Neural cell (in vitro differentiated cells): ENCODE measurements around the gene BAG5. TPM values are rescaled to one million over a fixed set of nuclear protein-coding genes. Genes with fewer than 3 reads are reported as not detected.

Experiments
- H2AFZ ChIP-seq: fragments of 200-600, 300-800 bp; sonication (generic), shearing (Covaris generic); 2 replicates; pipeline ENCODE4 v1.6.0; 2014; ENCODE audit warnings: low read depth, mild to moderate bottlenecking, antibody characterized with exemption, low read length, moderate library complexity
- H3F3A ChIP-seq: fragments of 200-600 bp; shearing (Covaris generic); 2 replicates; pipeline ENCODE4 v1.6.1; 2016; ENCODE audit warnings: mild to moderate bottlenecking, moderate library complexity, mixed read lengths, antibody characterized with exemption, low read length; ENCODE audit not compliant: insufficient read depth, poor library complexity, severe bottlenecking
- H3K27ac ChIP-seq: fragments of 200-600, 300-800 bp; sonication (generic), shearing (Covaris generic); 2 replicates; pipeline ENCODE4 v1.5.1; 2014; ENCODE audit warnings: mild to moderate bottlenecking, low read length, moderate library complexity
- H3K27me3 ChIP-seq: fragments of 300-800, 200-600 bp; sonication (generic), shearing (Covaris generic); 2 replicates; pipeline ENCODE4 v1.6.0; 2014; ENCODE audit warnings: mild to moderate bottlenecking, low read depth, low read length, moderate library complexity; ENCODE audit not compliant: insufficient read depth
- H3K36me3 ChIP-seq: fragments of 300-800, 200-600 bp; sonication (generic), shearing (Covaris generic); 2 replicates; pipeline ENCODE4 v1.5.1; 2014; ENCODE audit warnings: mild to moderate bottlenecking, antibody characterized with exemption, low read length, moderate library complexity; ENCODE audit not compliant: insufficient read depth
- H3K4me2 ChIP-seq: fragments of 300-800, 200-600 bp; sonication (generic), shearing (Covaris generic); 2 replicates; pipeline ENCODE4 v1.6.0; 2014; ENCODE audit warnings: mild to moderate bottlenecking, low read length
- H3K4me3 ChIP-seq: fragments of 300-800, 200-600 bp; sonication (generic), shearing (Covaris generic); 2 replicates; pipeline ENCODE4 v1.5.1; 2014; ENCODE audit warnings: mild to moderate bottlenecking, low read length, moderate library complexity
- H3K79me2 ChIP-seq: fragments of 200-600 bp; shearing (Covaris generic); replicated peaks from 2 replicates; pipeline ENCODE4 v1.6.0; 2014; ENCODE audit warnings: mild to moderate bottlenecking, low read length, moderate library complexity; ENCODE audit not compliant: insufficient read depth
- H3K9ac ChIP-seq: fragments of 300-800, 200-600 bp; sonication (generic), shearing (Covaris generic); 2 replicates; pipeline ENCODE4 v1.6.1; 2016; ENCODE audit warnings: mild to moderate bottlenecking, low read length, mixed read lengths
- H3K9me2 ChIP-seq: fragments of 200-600 bp; shearing (Covaris generic); 2 replicates; pipeline ENCODE4 v1.6.1; 2016; ENCODE audit warnings: mild to moderate bottlenecking, low read length, mixed read lengths; ENCODE audit not compliant: insufficient read depth
- H3K9me3 ChIP-seq: fragments of 200-600, 300-800 bp; sonication (generic), shearing (Covaris generic); 2 replicates; pipeline ENCODE4 v1.6.1; 2016; ENCODE audit warnings: mild to moderate bottlenecking, mixed run types, low read length, moderate library complexity, mixed read lengths
- H4K20me1 ChIP-seq: fragments of 200-600 bp; shearing (Covaris generic); 2 replicates; pipeline ENCODE4 v1.6.1; 2016; ENCODE audit warnings: mild to moderate bottlenecking, mixed run types; ENCODE audit not compliant: insufficient read depth
- CTCF ChIP-seq: fragments of 450-650 bp; IDR thresholded peaks from 2 replicates; pipeline ENCODE4 v1.5.1; 2014; ENCODE audit warnings: antibody characterized with exemption, mild to moderate bottlenecking, moderate library complexity; ENCODE audit not compliant: poor library complexity, severe bottlenecking
- EP300 ChIP-seq: fragments of 450-650 bp; conservative IDR thresholded peaks from 2 replicates; pipeline ENCODE4 v1.6.1; 2014; ENCODE audit warnings: antibody characterized with exemption, mild to moderate bottlenecking, moderate library complexity; ENCODE audit not compliant: poor library complexity, severe bottlenecking
- EZH2 ChIP-seq: fragments of 200-600, 300-800 bp; shearing (Covaris generic), sonication (generic); IDR thresholded peaks from 2 replicates; pipeline ENCODE4 v1.6.1; 2014; ENCODE audit warnings: antibody characterized with exemption, low read length, borderline replicate concordance, mild to moderate bottlenecking; ENCODE audit not compliant: insufficient read depth, poor library complexity, severe bottlenecking
- MXI1 ChIP-seq: fragments of 450-650 bp; conservative IDR thresholded peaks from 2 replicates; pipeline ENCODE4 v1.6.1; 2014; ENCODE audit warnings: antibody characterized with exemption, mild to moderate bottlenecking; ENCODE audit not compliant: poor library complexity, severe bottlenecking
- POLR2AphosphoS5 ChIP-seq: IDR thresholded peaks from 2 replicates; pipeline ENCODE4 v1.6.1; 2012
- RAD21 ChIP-seq: fragments of 450-650 bp; conservative IDR thresholded peaks from 2 replicates; pipeline ENCODE4 v1.6.1; 2014; ENCODE audit warnings: antibody characterized with exemption, mild to moderate bottlenecking, moderate library complexity
- REST ChIP-seq: IDR thresholded peaks from 2 replicates; pipeline ENCODE4 v1.6.1; 2012; ENCODE audit warnings: borderline replicate concordance
- SMC3 ChIP-seq: fragments of 450-650 bp; conservative IDR thresholded peaks from 2 replicates; pipeline ENCODE4 v1.6.1; 2014; ENCODE audit warnings: antibody characterized with exemption, mild to moderate bottlenecking, moderate library complexity; ENCODE audit not compliant: poor library complexity
- TAF1 ChIP-seq: IDR thresholded peaks from 2 replicates; pipeline ENCODE4 v1.6.1; 2012; ENCODE audit warnings: low read depth
- polyA plus RNA-seq: library from polyadenylated mRNA; depleted of rRNA; stranded (reverse); fragments of >200 nt; gene quantifications from 2 replicates; pipeline ENCODE4 v1.2.3, GENCODE V29; 2014

The BAG5 gene
- polyA plus RNA-seq, 1 donor from 2014 or later, result 25.5 TPM

DNA sequence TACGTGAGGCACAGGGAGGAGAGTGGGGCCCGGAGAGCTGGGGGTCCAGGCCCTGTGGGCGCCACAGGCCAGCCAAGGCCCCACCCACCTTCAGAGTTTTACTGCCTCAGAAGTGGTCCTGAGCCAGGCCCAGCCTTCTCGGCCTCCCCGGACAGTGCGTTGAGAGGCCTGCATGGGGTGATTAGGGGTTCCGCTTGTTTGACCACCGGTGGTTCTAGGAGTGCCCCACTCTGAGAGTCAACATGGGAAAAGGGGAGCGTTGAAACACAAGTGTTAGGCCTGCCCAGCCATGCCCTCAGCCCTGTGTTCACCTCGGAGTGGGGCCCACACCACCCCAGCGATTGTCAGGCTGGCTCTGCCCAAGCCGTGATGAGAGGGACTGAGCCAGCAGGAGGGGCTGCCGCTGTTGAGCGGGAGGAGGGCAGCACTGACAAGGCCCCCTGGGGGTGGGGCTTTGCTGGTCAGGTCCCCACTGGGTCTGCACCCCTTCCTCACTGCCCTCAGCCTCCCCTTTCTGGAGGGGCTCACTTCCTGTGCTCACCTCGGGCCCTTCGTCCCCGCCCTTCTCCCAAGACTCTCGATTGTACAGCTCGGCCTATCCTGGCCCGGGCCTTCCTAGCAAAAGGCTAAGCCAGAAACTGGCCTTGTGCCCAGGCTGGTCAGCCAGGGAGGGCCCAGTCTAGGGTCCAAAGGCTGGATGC lies 44.6 kb downstream of the BAG5 start:
- Histone ChIP-seq H3K27me3 (no peaks in the 10 kb centered on the region), H3K4me3 (no peak overlapping the region), H3K9me2 (no peaks in the 10 kb centered on the region), H4K20me1 (peaks cover 19% of the 10 kb centered on the region), H3K36me3 (peaks cover 7% of the 10 kb centered on the region), H3K9me3 (no peaks in the 10 kb centered on the region), H3K79me2 (peaks cover 16% of the 10 kb centered on the region), H3F3A (no peaks in the 10 kb centered on the region), H3K9ac (peak overlapping the region; percentile 23), H2AFZ (no peak overlapping the region), H3K27ac (no peak overlapping the region), H3K4me2 (no peak overlapping the region)
- TF ChIP-seq REST (no peak), TAF1 (no peak), POLR2AphosphoS5 (no peak), SMC3 (no peak), EZH2 (no peak), MXI1 (no peak), RAD21 (no peak), CTCF (no peak), EP300 (no peak)

DNA sequence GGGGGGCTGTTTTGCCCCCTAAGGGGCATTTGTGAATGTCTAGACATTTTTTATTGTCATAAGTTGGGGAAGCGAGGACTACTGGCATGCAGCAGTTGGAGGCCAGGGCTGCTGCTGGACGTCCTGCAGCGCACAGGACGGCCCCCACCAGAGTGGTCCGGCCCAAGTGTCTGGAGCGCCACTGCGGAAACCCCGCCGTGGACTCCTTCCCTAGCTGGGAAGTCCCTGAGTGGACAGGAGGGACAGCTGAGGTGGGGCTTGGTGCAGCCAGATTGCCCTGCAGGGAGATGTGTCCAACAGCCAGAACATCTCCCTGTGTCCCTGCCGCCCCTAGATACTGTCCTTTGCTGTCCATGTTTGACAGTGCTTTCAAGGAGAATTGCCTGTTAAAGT lies 45.3 kb downstream of the BAG5 start:
- no peak for TF ChIP-seq TAF1
- no peak for TF ChIP-seq EZH2
- TF ChIP-seq MXI1, result no peak
- no peak for TF ChIP-seq EP300
- no peak for TF ChIP-seq SMC3
- no peak for TF ChIP-seq RAD21
- no peak for TF ChIP-seq POLR2AphosphoS5
- no peak for TF ChIP-seq CTCF
- no peak for TF ChIP-seq REST
- no peak overlapping the region for H3K27ac ChIP-seq
- no peaks in the 10 kb centered on the region for H3K27me3 ChIP-seq
- H2AFZ ChIP-seq, result no peak overlapping the region
- peaks cover 7% of the 10 kb centered on the region for H3K36me3 ChIP-seq
- H3F3A ChIP-seq, result no peaks in the 10 kb centered on the region
- H3K9me2 ChIP-seq, result no peaks in the 10 kb centered on the region
- H3K9ac ChIP-seq, result no peak overlapping the region
- H3K4me2 ChIP-seq, result no peak overlapping the region
- H4K20me1 ChIP-seq, result peaks cover 19% of the 10 kb centered on the region
- no peaks in the 10 kb centered on the region for H3K9me3 ChIP-seq
- no peak overlapping the region for H3K4me3 ChIP-seq
- peaks cover 15% of the 10 kb centered on the region for H3K79me2 ChIP-seq
